ENCODE measurements around the gene MAFF. TPM values are rescaled to one million over a fixed set of nuclear protein-coding genes. Genes with fewer than 3 reads are reported as not detected.

The MAFF gene
- total and polyA plus RNA-seq, 9 of the 15 experiments (the other 6 are each of a cell fraction or from before 2014, with no cell fraction given) = 0.51 to 8.0 (median 5.4) TPM

DNA sequence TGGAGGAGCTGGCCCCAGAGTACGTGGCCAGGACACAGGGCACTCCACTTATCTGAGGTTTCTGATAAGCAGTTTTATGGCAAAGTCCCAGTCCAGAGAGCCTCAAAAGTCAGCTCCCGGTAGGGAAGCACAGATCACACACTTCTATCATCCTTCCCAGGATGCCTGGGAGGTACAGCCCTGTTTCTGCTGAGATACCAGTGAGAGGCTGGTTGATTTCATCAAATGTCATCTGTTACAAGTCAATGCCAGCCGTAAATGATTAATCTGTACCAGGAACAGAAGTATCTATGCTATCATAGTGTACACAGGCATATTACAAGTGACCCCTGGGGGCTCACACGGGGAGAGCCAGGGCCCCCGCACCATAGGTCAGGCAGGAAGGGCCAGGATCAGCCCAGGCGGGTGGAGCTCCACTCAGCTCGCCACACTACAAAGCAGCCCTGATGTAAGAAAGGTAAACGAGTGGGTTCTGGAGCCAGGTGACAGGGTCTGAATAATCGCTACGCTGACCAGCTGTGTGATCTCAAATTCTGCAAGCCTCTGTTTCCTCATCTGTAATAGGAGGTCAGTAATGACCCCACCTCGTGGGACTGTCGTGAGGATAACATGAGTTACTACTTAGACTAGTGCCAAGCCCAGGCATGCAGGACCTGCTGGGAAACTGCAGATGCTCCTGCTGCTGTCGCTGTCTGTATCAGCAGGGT lies 37.8 kb upstream of the MAFF start (continued):
- TF ChIP-seq, protein P1, sequence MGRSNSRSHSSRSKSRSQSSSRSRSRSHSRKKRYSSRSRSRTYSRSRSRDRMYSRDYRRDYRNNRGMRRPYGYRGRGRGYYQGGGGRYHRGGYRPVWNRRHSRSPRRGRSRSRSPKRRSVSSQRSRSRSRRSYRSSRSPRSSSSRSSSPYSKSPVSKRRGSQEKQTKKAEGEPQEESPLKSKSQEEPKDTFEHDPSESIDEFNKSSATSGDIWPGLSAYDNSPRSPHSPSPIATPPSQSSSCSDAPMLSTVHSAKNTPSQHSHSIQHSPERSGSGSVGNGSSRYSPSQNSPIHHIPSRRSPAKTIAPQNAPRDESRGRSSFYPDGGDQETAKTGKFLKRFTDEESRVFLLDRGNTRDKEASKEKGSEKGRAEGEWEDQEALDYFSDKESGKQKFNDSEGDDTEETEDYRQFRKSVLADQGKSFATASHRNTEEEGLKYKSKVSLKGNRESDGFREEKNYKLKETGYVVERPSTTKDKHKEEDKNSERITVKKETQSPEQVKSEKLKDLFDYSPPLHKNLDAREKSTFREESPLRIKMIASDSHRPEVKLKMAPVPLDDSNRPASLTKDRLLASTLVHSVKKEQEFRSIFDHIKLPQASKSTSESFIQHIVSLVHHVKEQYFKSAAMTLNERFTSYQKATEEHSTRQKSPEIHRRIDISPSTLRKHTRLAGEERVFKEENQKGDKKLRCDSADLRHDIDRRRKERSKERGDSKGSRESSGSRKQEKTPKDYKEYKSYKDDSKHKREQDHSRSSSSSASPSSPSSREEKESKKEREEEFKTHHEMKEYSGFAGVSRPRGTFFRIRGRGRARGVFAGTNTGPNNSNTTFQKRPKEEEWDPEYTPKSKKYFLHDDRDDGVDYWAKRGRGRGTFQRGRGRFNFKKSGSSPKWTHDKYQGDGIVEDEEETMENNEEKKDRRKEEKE (IDR thresholded peaks at IDR 0.05; ENCODE audit: borderline replicate concordance in 1 of 2, control insufficient read depth in 1 of 2, low read depth in 2 of 2, low read length in 1 of 2) = no peak
- no peak for TF ChIP-seq RBM15 (IDR thresholded peaks at IDR 0.05; ENCODE audit: insufficient read depth, low read length)
- peak; percentile 22; the same call in 1 of the 2 replicates for TF ChIP-seq SMAD4 (CRISPR knock-in tag; conservative IDR thresholded peaks at IDR 0.05)
- no peak for TF ChIP-seq ZNF253 (CRISPR knock-in tag; conservative IDR thresholded peaks at IDR 0.05)
- TF ChIP-seq EWSR1 (IDR thresholded peaks at IDR 0.05; ENCODE audit: borderline replicate concordance, low read depth, partially characterized antibody) = no peak
- TF ChIP-seq HNRNPUL1 (IDR thresholded peaks at IDR 0.05; ENCODE audit: low read length) = no peak
- TF ChIP-seq PTBP1 (IDR thresholded peaks at IDR 0.05; ENCODE audit: low read depth, low read length) = no peak
- TF ChIP-seq ZNF121 (CRISPR knock-in tag; conservative IDR thresholded peaks at IDR 0.05) = no peak
- TF ChIP-seq DPF2 (IDR thresholded peaks at IDR 0.05) = peak; percentile 53; the same call in 1 of the 2 replicates
- TF ChIP-seq, protein P2, sequence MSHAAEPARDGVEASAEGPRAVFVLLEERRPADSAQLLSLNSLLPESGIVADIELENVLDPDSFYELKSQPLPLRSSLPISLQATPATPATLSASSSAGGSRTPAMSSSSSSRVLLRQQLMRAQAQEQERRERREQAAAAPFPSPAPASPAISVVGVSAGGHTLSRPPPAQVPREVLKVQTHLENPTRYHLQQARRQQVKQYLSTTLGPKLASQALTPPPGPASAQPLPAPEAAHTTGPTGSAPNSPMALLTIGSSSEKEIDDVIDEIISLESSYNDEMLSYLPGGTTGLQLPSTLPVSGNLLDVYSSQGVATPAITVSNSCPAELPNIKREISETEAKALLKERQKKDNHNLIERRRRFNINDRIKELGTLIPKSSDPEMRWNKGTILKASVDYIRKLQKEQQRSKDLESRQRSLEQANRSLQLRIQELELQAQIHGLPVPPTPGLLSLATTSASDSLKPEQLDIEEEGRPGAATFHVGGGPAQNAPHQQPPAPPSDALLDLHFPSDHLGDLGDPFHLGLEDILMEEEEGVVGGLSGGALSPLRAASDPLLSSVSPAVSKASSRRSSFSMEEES (CRISPR knock-in tag; IDR thresholded peaks at IDR 0.05) = no peak
- TF ChIP-seq ZFP36 (IDR thresholded peaks at IDR 0.05; ENCODE audit: low read depth, low read length, partially characterized antibody) = peak; percentile 76
- TF ChIP-seq EP300 (IDR thresholded peaks at IDR 0.05; ENCODE audit: low read length) = peak; percentile 29; the same call in 1 of the 2 replicates
- TF ChIP-seq, protein P3, sequence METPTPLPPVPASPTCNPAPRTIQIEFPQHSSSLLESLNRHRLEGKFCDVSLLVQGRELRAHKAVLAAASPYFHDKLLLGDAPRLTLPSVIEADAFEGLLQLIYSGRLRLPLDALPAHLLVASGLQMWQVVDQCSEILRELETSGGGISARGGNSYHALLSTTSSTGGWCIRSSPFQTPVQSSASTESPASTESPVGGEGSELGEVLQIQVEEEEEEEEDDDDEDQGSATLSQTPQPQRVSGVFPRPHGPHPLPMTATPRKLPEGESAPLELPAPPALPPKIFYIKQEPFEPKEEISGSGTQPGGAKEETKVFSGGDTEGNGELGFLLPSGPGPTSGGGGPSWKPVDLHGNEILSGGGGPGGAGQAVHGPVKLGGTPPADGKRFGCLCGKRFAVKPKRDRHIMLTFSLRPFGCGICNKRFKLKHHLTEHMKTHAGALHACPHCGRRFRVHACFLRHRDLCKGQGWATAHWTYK (CRISPR knock-in tag; IDR thresholded peaks at IDR 0.05) = 0 out of 2 replicates have a peak, but pooled peaks have one; percentile 25
- TF ChIP-seq NR2C2 (CRISPR knock-in tag; IDR thresholded peaks at IDR 0.05) = no peak
- TF ChIP-seq NR2C2 (tag; IDR thresholded peaks at IDR 0.05) = peak; percentile 19
- TF ChIP-seq ZBTB7A (IDR thresholded peaks at IDR 0.05; ENCODE audit: borderline replicate concordance, control insufficient read depth, low read depth, low read length) = peak; percentile 67; the same call in 1 of the 2 replicates
- no peak for TF ChIP-seq RNF2 (IDR thresholded peaks at IDR 0.05)
- 0 out of 2 replicates have a peak, but pooled peaks have one; percentile 36 for TF ChIP-seq SMARCE1 (IDR thresholded peaks at IDR 0.05)
- no peak for TF ChIP-seq ZNF274 (IDR thresholded peaks at IDR 0.05; ENCODE audit: borderline replicate concordance, low read depth, low read length)
- peak; percentile 75 to 76; a peak in 3 of 4 replicates for TF ChIP-seq KDM1A (IDR thresholded peaks at IDR 0.05)
- TF ChIP-seq CBFA2T2 (conservative IDR thresholded peaks at IDR 0.05) = peak; percentile 88
- no peak for TF ChIP-seq KDM2B (CRISPR knock-in tag; IDR thresholded peaks at IDR 0.05)
- TF ChIP-seq ZSCAN29 (IDR thresholded peaks at IDR 0.05) = no peak
- TF ChIP-seq TAF15 (IDR thresholded peaks at IDR 0.05; ENCODE audit: low read depth, low read length) = no peak
